ENCODE results near the gene MRGPRD. TPM values are rescaled to one million over a fixed set of nuclear protein-coding genes. Genes with fewer than 3 reads are reported as not detected.

The MRGPRD gene, protein sequence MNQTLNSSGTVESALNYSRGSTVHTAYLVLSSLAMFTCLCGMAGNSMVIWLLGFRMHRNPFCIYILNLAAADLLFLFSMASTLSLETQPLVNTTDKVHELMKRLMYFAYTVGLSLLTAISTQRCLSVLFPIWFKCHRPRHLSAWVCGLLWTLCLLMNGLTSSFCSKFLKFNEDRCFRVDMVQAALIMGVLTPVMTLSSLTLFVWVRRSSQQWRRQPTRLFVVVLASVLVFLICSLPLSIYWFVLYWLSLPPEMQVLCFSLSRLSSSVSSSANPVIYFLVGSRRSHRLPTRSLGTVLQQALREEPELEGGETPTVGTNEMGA
- not detected in 5 replicates for total RNA-seq (2022; extraction: Qiagen RNA extraction)

DNA sequence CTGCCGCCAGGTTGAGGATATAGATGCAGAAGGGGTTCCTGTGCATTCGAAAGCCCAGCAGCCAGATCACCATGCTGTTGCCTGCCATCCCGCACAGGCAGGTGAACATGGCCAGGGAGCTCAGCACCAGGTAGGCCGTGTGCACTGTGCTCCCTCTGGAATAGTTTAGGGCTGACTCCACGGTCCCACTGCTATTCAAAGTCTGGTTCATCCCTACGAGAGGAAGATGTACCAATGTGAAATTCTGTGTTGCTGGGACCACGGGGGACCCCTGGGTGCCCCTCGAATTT is at the start of gene MRGPRD:
Gene MRGPRD (minus strand): TSS at position 211 of the 290 bp plus-strand sequence. CDS start 0 bp downstream, at position 211.

DNA sequence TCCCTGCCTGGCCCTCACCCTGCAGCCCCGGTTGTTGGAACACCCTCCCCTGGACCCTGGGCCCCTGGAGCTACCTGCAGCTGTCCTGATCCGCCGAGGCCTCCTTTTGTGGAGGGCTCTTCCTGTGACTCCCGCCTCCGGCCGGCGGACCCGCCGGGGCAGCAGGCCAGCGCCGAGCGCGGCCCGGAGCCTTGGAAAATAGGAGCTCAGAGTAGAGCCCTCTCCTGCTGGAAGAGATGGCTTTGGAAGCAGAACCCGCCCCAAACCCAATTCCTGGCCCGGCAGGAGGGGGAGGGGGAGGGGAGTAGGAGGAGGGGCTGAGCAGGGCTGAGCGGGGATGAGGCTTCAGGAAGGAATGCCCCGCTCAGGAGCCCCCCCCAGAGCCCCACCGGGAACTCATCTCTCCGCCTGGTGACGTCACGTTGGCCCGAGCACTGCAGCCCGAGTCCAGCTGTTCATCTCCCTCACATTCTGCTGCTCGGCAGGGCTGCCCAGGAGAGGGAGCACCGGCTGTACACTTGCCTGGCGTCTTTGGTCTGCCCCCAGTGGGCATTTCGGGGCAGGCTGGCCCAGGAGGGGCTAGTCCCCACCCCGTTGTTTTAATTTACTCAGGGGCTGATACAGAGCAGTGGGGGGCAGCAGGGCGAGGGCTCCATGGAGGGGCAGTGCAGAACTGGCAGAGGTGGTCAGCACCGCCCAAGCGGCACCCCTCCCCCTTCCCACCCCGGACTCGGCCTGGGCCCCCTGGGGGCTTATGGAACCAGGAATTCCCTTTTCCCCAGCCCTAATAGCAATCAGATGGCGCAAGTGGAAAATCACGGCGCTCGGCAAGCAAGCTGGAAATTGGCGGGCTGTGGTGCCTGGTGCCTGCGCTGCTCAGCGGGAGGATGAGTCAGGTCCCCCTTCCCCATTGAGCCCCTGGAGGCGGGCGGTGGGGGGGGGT is 32.5 kb upstream of the MRGPRD start, which contains the start of gene MRGPRF:
Gene MRGPRF (minus strand): TSS at position 238 of the 943 bp plus-strand sequence. CDS start 3,345 bp downstream, outside the sequence.

Other genes starting within 250 kb of the MRGPRD start
- 5.2 to 7.3 TPM (median 5.9 TPM) in 5 replicates for gene TESMIN, start 229.5 kb downstream of the MRGPRD start, total RNA-seq (2022; extraction: Qiagen RNA extraction)
- 26.2 to 34.2 TPM (median 30.1 TPM) in 5 replicates for gene CPT1A, start 139.1 kb downstream of the MRGPRD start, total RNA-seq (2022; extraction: Qiagen RNA extraction)
- 120 to 147 TPM (median 135 TPM) in 5 replicates for gene MRPL21, start 77.2 kb downstream of the MRGPRD start, total RNA-seq (2022; extraction: Qiagen RNA extraction)
- gene IGHMBP2, start 77.1 kb downstream of the MRGPRD start, total RNA-seq (2022; extraction: Qiagen RNA extraction) = 12.1 to 17.7 TPM (median 16.1 TPM) in 5 replicates
- 0.05 to 0.08 TPM (median 0.06 TPM) in 5 replicates for gene MRGPRF, start 32.3 kb upstream of the MRGPRD start, total RNA-seq (2022; extraction: Qiagen RNA extraction)
- 8.5 to 14.0 TPM (median 13.4 TPM) in 5 replicates for gene TPCN2, start 67.9 kb upstream of the MRGPRD start, total RNA-seq (2022; extraction: Qiagen RNA extraction)
- 0.04 to 0.05 TPM (median 0.05 TPM) in 4 of 5 replicates, not detected in the other for gene SMIM38, start 174.9 kb upstream of the MRGPRD start, total RNA-seq (2022; extraction: Qiagen RNA extraction)